Putamen (tissue), 1 donor: ENCODE data around the gene DYNAP.

Experiments used
- DNase-seq: peaks from one replicate; pipeline ENCODE4 v3.0.0-alpha.2; 2016; ENCODE audit warnings: low spot score

The DYNAP gene, protein sequence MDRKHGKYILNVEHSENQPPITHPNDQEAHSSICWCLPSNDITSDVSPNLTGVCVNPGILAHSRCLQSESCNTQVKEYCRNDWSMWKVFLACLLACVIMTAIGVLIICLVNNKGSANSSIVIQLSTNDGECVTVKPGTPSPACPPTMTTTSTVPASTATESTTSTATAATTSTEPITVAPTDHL

DNA sequence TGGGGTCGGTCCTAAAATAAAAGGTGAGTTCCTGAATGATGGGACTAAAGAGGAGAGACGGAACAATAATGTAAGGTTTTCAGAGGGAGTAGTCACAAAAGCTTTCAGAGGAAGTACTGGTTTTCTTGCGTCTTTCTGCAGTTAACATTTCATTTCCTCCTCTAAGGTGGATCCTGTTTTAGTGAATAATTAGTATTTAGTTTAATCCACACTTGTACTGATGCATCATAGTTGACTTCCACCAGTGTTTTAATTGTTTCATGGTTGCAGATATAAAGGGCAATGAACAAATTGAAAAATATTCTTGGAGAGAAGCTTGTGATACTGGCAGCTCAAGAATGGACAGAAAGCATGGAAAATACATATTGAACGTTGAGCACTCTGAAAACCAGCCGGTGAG lies at the start of gene DYNAP:
DYNAP (plus strand) TSS at position 301 of the 400 bp plus-strand sequence; CDS start at position 339, 38 bp downstream.
- no peak for DNase-seq

DNA sequence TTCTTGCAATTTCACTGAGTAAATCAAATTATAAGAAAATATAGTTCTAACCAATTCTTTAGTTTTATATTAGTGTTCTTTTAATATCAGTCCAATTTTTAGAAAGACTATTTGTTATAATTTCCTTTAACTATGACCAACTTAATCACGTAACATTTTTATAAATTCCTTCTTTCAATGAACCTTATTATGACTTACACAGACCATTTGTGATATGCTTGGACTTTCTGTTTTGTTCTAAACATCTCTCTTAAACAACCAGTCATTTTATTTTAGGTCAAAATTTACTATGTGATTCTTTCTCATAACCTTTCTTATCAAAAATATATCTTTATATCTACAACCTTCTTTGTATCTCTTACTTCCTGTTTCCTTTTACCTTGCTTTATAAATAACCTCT lies 39.5 kb upstream of the DYNAP start:
- DNase-seq: no peak

DNA sequence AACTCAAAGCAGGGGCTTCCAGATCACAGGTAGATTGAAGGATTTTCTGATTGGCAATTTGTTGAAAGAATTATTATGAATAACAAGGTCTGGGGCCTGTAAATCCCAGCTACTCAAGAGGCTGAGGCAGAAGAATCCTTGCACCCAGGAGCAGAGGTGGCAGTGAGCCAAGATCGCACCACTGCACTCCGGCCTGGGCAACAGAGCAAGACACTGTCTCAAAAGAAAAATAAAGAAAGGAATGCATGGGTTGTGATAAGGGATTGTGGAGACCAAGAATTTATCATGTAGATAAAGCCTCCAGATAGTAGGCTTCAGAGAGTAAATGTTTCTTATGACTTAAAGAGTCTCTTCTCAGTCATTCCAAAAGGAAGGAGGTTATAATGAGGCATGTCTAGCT lies 35.8 kb upstream of the DYNAP start:
- no peak for DNase-seq

DNA sequence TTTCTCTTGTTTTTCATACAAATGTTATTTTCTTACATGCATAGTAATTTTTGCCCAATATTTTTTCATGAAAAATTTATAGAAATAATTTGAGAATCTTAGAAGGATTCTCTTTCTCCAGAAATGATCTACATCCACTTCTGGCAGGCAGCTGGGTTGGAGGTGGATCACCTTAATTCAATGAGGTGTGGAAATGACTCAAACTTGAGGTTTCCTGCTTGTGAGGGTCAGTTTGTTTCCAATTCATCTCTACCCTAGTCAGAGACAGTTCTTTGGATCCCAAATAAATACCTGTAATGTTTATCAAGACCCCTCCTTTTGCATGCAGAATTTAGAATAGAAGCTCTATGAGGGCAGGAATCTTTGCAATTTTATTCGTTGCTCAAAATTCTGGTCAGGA lies 35.0 kb upstream of the DYNAP start:
- DNase-seq: no peak

DNA sequence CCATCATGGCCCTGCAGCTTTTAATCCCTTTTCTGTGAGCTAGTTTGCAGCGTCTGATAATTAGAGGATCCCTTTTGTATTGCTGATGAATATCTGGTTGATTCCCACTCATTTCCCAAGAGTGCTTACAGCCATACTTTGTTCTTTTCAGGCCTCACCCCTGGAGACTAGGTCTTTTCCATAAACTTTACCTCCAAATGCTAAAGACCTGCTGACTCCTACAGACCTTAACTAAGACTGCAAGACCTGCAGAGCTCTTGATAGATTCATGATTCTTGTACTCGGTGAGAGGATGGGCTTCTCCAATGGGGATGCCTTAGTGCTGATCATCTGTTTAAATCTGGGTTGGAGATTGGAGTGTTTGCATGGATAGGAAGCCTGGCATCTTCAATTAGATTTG lies 33.1 kb upstream of the DYNAP start:
- DNase-seq: no peak

DNA sequence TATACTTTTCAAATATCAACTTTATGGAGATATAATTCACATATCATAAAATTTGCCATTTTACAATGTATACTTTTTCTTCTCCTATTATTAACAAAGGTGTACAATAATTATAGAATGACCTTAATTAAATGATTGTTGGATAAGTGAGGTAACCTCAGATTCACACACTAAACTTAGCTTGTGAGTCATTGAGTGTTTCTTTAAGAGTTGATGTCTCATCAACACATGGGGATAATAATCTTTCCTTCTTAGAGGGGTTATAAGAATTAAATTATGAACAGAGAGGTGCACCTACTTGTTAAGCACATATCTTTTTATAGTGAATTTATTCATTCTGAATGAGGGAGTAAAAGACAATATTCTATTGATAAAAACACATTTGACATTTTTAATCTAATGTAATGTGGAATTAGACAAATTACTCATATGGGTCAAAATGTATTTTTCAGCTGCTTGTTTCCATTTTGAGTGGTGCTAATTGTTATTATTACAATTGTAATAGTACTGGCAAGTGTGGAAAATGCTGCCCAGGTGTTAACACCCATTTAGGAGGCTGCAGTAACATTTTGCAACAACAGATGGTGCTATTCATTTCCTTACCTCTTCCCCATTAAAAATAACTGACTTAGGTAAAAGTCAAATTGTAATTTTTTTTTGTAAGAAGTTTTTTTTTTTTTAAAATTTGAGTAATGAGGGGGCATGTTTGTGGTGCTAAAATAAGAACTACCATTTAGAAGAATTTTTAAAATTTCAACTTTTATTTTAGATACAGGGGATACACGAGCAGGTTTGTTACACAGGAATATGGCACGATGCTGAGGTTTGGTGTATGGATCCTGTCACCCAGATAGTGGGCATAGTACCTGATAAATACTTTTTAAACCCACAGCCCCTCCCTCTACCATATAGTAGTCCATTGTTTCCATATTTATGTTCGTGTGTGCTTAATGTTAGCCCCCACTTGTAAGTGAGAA lies 32.1 kb upstream of the DYNAP start:
- DNase-seq: no peak

DNA sequence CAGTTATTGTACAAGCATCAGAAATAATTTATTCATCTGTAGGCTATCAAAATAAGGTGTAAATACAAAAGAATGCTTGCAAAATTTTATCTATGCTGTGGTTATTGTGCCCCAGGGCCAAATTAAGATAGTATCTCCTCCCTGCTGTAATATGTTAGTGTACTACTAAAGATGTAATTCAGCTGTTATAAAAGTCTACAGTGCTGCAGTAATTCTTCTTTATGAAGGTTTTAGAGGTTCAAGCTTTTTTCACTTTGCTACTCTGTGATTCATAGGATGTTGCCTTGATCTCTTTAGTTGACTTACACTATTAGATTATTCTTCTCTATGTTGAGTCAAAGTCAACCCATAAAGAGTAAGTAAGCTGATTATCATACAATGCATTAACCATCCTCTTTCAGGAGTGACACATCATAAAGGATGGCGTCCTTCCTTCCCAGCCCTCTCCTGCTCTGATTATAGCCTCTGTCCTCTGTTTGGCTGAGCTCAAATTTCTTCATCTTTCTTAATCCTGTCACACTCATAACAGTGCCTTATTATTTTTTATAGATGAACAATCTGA lies 29.3 kb upstream of the DYNAP start:
- DNase-seq: no peak

DNA sequence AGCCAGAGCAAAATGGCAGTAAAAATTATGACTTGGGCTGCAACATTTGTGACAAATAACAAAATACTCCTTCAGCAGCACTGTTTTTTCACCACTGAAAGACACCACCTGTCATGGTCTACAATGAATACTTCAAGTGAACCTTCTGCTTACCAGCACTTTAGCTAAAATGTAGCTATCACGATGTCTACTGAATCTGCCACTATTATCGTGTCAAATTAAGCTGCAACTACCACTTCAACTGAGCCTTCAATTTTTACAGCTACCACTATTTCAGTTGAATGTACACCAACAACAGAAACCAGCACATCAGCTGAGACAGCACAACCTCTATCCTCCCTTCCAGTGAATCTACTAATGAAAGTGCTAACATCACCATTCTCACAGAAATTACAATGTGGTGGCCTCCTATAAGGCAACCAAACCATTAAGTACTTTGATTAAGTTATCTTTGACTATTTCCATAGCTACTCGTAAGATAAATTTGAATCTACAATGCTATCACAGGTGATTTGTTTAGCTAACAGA lies 10.8 kb upstream of the DYNAP start:
- no peak for DNase-seq

DNA sequence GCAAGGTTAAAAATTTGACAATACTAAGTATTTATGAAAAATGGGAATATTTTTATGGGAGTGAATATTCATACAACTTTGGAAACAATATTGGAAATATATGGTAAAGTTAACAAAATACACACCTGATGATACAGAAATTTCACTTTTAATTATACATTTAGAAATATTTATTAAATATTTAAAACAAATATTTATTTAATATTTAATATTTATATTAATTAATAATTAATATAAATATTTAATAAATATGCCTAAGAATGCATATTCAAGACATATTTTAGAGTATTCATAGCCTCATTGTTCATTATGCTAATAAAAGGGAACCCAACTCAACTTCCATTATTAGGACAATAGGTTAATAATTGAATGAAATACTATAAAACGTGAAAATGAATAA lies 7.0 kb upstream of the DYNAP start:
- DNase-seq: no peak

DNA sequence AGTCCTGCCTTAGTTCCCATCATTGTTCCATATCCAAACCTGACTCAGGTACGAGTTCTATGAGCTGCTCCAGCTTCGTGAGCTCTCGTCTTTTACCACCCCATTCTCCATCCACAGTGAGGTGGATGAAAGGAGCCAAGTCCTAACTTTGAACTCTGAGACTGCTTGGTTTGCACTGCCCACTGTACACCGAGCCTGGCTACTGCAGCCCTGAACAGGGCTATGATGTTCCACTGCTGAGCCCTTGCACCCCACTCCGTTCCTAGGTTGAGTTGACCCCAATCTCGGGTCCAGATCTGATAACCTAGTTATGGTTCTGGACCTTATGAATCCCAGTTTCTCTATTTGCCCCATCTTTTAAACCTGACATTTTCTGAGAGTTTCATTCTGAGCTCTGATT lies 5.3 kb upstream of the DYNAP start:
- no peak for DNase-seq

DNA sequence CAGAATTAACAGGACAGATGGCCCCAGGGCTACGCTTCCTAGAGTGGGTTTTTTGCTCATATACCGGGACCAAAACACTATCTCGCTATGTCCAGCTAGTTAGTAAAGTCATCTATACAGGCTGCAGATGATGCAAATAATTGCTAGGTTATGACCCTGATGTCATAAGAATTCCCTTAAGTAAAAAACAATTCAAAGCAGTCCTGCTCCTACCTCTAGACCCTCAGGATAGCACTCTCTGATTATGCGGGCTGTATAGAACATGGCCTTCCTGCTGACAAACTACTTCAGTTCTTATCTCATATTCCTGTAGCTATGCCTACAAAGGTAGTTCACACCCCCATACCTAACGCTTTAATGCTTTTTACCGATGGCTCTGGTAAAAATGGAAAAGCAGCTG lies 13.2 kb downstream of the DYNAP start:
- no peak for DNase-seq

DNA sequence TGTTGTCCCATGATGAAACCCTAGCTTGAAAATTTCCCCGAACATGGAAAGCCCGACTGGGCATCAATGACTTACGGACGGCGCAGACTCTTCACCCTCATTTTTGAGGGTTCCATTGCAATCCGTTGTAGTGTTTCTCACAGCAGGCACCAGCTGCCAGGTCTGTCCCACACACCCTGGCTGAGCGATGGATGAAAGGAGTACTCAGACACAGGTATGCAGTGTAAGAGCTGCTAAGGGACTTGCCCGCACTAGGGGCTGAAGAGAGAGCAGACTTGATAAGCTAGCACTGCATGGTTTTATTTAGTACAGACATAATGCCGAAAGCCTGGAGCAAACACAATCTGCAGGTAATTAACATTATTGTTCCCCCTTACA lies 15.8 kb downstream of the DYNAP start:
- DNase-seq: no peak

DNA sequence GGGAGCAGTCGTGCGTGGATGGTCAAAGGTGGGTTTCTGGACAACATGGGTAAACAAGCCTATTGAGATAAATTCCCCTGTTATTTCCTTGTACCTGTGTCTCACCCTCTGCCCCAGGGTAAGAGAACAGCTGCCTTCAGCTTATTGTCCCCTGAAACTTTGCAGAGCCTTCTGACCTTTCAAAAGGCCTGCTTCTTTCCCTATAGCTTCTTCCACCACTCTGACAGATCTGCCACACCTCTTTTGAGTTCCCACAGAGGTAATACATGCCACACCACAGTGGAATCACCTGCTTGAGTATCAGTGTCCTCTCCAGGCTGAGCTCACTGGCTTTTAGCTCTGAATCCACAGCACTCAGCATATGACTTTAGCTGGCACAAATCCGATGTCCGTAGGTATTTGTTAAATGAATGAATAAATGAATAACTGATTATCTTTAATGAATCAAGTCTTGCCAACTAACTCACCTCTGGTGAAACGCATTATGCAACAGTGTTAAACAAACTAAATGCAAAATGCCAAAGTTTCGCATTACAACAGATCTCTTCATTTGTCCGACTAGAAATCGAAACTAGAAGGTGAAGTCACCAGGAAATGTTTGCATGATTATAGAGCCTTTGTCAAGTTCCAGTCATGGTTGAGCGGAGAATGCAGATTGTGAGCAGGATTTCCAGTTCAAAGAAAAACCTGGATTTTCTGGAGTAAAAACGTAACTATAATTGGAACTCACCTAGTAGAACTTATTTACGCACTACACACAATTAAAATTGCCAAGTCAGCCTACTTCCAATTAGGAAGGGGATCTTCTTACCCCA lies 16.4 kb downstream of the DYNAP start:
- DNase-seq: no peak

DNA sequence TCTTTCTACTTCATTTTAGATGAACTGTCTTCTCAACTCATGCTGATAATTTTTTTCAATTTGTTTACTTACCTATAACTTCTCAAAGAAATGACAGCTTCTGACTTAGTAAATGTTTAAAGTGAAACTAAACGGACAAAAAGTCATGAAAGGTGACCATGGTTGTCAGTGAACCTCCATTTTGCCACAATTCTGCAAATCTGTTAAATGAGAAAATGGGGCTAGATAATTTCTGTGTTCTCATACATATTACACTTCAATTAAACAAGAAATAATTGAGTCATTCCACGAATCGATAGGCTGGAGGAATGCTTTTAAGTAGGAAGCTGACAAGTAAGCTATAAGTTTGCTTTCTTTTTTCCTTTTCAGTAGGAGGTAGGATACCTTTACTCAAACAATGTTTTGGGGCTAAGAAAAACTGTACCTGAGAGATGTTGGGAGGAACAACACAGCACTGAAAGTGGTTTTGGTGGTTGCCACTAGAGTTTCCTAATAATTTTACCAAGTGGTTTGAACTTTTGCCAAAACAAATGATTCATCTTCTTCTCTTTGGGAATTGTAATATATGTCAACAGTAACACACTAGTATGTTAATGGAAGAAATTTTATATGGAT lies 17.1 kb downstream of the DYNAP start:
- no peak for DNase-seq

DNA sequence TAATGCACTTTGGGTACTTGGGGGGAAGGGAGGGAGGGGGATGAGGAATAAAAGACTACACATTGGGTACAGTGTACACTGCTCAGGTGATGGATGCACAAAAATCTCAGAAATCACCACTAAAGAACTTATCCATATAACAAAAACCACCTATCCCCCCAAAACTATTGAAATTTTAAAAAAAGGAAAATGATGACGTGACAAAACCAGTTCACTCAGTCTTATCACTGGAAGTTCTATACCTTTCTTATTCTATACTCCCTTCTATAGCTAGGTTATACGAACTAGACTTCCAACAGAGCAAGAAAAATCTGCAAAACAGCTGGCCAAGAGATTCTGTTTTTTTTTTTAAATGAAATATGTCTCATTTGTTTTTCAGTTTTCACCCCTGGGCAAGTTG lies 20.8 kb downstream of the DYNAP start:
- no peak for DNase-seq

DNA sequence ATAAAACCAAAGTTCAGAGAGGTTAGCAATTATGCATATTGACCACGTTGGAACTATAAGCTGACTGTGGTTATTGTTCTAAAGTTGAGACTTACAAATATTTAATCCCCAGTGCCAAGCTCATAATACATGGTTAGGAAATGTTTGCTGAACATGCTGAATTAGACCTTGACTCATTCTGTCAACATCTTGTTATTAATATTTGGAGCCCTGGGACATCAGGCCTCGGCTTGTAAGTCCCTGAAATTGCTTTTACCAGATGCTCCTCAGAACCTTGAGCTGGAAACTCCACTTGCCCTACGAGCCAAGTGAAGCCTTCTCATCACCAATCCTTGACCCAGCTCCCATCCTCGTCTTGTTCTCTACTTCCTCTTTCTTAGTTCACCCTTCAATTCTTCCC lies 21.2 kb downstream of the DYNAP start:
- DNase-seq: no peak

DNA sequence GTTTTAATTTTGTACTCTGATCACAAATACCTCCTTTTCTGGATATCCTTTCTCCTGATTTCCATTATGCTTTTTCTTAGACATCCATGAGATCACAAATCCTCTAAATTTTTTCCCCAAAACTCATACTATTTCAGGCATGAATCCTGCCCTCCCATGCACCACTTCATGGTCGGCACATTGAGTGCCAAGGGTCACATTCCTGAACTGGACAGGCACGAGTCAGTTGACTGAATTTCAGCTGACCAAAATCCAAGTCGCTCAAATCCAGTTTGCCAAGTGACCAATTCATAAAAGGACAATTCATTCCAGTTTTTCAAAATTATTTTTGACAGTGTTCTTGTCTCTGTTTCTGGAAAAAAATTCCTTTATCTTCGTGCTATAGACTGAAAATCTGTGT lies 22.1 kb downstream of the DYNAP start:
- no peak for DNase-seq

DNA sequence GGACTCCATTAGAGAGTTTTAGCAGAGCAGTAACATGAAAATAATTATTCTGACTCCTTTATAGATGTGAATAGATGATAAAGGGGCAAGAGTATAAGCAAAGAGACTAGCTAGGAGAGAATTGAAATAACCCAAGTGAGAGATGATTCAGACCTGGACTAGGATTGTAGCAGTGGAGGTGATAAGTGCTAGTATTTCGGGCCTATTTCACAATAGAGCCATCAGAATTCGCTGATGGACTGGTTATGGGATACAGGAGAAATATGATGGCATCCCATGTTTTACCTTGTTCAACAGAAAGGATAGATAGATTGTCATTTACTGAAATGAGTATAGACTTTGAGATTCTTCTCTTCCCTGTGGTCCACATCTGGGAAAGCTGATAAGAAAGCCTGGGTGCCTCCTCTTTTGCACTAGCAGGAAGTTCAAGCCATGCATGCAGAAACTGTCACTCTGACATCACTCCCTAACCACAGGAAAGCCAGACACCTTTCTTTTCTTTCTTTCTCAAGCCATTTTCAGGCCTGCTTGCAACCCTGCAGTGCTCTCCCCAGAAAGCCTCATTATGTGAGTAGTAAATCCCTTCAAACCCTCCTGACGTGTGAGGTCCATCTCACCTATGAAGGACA lies 25.3 kb downstream of the DYNAP start:
- DNase-seq: no peak

DNA sequence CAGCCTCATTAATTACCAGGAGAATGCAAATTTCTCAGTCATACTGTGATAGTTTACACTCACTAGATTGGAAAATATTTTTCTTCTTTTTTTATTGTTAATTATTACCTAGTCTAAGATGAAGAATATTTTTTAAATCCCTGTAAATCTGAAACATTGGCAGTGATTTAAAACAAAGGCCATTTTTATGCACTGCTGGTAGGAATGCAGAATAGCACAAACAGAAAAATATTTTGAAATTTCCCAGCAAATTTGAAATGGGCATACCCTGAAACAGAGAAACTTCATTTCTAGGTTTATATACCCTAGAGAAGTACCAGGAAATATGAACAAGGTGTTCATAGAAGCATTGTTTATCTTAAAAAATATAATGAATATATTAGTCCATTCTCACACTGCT lies 31.0 kb downstream of the DYNAP start:
- DNase-seq: no peak

DNA sequence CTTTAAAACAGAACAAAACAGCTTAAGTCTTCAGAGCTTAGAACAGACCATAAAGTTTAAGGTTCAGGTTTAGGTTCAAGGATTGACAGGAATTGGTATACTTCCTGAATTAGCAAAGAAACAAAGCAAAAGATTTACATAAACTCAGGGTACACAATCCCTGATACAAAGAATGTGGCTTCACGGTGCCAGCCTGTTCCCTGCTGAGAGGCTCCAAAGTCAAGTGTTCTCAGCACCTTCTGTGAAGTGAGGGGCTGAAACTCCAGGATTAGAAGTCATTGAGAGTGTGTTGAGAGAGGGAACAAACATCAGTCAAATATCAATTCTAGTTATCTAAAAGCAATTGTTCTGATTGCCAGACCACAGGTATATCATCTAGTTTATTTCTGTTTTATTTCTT lies 35.7 kb downstream of the DYNAP start:
- no peak for DNase-seq

DNA sequence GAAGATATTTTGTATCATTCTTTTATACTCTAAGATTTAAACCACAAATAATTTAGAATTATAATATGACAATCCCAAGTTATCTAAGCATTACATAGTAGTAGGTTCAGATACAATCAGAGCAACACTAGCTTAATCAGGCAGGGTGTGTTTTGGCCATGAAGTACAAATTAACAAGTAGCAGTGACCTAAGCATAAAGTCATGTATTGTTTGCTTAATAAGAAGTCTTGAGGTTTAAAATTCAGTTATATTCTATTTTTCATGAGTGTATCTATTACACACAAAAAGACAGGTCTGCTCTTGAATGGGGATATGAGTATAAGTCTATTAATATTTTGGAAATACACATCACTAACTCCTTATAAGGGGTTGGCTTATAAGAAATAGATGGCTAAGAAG lies 39.9 kb downstream of the DYNAP start:
- no peak for DNase-seq
